AG09309 (cell line): ENCODE results near the gene GCN1.
A peak's percentile ranks its signal among the peaks of the same experiment; 100 is the strongest.
"Not testable (repeated sequence)": the region's sequence is repeated elsewhere in the genome, so short reads cannot be mapped to it uniquely, and the experiment has no call there.

Experiments used
- DNase-seq: peaks from one replicate; pipeline ENCODE4 v3.0.0-alpha.2; 2010; ENCODE audit warnings: low read depth
- H3K4me3 ChIP-seq: 2 replicates; pipeline ENCODE4 v1.5.1; 2011; ENCODE audit warnings: mild to moderate bottlenecking, low read depth, low read length, moderate library complexity; ENCODE audit not compliant: control insufficient read depth
- TF ChIP-seq, protein P1 (sequence below): IDR thresholded peaks from 2 replicates; pipeline ENCODE4 v1.5.1; 2011; ENCODE audit warnings: mild to moderate bottlenecking, low read depth, low read length, inconsistent platforms; ENCODE audit not compliant: insufficient read depth, control insufficient read depth; ENCODE audit errors: missing control alignments

Gene GCN1

DNA sequence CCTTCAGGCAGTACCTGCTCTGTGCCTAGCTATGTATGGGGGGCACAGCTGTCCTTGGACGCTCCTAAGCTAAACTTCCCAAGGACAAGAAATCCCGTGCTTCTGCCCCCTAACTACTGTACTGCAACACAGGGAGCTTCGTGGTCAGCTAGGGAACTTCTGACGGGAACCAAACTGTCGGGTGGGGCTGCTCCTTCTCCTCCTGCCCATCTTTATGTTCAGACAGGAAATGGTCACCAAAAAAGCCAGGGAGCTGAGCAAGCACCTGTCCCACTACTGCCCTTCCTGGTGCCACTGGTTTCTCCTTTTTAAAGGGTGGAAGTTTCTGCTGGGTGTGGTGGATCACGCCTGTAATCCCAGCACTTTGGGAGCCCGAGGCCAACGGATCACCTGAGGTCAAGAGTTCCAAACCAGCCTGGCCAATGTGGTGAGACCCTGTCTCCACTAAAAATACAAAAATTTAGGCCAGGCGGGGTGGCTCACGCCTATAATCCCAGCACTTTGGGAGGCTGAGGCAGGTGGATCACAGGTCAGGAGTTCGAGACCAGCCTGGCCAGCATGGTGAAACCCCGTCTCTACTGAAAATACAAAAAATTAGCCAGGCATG lies 44.4 kb upstream of the GCN1 start:
- TF ChIP-seq, protein P1, sequence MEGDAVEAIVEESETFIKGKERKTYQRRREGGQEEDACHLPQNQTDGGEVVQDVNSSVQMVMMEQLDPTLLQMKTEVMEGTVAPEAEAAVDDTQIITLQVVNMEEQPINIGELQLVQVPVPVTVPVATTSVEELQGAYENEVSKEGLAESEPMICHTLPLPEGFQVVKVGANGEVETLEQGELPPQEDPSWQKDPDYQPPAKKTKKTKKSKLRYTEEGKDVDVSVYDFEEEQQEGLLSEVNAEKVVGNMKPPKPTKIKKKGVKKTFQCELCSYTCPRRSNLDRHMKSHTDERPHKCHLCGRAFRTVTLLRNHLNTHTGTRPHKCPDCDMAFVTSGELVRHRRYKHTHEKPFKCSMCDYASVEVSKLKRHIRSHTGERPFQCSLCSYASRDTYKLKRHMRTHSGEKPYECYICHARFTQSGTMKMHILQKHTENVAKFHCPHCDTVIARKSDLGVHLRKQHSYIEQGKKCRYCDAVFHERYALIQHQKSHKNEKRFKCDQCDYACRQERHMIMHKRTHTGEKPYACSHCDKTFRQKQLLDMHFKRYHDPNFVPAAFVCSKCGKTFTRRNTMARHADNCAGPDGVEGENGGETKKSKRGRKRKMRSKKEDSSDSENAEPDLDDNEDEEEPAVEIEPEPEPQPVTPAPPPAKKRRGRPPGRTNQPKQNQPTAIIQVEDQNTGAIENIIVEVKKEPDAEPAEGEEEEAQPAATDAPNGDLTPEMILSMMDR: no peak
- DNase-seq: no peak
- no peak overlapping the region for H3K4me3 ChIP-seq

DNA sequence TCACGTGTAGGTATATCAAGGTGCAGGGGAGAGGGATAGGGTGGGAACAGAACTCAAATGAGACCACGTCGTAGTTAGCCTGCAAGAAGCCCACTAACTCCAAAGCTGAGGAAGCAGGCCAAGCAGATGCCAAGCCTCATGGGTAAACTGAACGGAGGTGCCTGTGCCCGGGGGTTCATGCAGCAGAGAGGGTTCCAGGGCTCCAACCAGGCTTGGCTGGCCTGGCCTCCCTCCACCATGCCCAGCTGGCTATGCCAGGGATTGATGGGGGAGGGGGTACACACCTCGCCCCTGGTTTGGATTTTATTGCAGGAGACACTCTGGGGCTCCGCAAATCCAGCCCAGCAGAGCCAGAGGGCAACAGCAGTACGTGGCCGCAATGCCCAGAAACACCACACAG lies 43.7 kb upstream of the GCN1 start:
- DNase-seq: no peak
- H3K4me3 ChIP-seq: no peak overlapping the region
- TF ChIP-seq, protein P1: no peak

DNA sequence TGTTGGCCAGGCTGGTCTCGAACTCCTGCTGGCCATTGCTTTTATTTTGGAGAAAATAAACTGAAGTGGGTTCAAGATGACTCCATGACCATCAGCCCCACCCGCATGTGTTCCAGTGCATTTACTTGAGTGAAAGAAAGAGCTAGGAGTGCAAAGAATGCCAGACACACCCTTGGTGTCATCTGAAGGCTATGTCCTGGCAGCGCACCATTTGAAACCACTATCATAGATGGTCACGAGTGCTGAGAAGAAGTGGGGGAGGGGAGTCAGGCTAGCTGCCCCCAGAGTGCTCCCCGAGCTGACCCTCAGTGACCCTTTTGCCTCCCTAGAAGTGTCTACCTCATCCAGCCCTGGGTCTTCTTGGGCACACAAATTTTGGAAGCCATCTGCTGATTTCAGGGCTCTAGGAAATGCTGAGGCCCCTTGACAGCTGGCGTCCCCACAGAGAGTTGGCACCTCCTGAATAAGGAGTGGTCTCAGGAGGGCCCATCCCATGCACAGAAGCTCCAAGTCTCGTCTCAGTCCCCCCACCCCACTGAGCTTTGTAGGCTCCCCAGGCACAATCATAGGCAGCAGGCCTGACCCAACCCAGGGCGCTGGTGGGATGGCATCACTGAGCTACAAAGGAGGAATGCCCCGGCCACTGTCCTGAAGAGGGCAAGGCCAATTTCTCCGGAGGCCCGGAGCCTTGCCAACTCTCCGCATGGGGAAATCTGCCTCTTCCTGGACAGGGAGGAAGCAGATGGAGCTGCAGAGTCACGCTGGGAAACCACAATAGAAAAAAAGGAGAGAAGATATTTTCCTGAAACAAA lies 43.1 kb upstream of the GCN1 start:
- H3K4me3 ChIP-seq: no peak overlapping the region; the same call in 1 of the 2 replicates
- DNase-seq: peak; percentile 45
- TF ChIP-seq, protein P1: peak; percentile 5

DNA sequence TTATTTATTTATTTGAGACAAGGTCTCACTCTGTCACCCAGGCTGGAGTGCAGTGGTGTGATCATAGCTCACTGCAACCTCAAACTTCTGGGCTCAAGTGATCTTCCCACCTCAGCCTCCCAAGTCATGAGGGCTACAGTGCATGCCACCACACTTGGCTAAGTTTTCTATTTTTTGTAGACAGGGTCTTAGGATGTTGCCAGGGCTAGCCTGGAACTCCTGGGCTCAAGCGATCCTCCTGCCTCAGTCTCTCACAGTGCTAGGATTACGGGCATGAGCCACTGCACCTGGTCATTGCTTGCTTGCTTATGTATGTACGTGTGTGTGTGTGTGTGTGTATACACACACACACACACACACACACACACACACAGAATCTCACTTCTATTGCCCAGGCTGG lies 42.3 kb upstream of the GCN1 start:
- H3K4me3 ChIP-seq, DNase-seq: not testable (repeated sequence)

DNA sequence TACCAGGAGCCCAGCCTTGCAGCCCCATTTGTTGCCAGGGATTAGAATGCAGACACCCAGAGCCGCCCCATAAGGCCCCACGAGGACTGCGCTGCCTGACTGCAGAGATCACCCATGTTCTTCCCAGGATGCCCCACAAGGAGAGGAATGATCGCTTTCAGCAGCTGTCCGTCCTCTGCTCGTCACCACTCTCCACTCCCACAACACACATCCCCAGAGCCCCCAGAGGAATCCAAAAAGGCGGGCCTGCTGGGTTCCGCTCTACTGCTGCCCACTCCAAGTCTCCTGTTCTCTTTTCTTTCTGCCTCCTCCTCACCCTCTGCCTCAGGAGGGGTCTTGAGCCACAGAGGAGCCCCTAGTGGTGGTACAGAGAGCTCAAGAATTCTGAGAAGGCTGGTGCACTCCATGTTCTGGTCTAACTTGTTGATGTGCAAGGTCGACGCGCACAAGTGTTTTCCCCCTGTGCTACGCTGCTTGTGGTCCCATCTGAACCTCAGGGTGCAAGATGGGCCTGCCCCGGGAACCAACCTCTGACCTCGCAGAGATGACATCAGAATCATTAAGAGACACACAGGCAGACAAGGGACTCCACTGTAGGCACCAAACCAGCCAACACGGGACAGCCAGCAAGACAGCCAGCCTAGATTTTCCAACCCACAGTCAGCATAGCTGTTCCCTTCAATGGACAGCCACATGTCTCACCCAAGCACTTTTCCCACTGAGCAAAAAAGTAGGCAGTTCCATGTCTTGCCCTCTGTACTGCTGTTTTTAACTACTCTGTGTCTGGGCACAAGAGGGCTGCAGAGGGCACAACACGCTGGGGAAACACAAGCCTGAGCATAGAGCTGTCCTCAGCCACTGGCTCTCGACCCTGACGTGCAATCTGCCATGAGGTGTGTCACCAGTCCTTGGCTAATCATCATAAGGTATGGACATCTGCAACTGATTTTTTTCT lies 41.1 kb upstream of the GCN1 start:
- no peak for DNase-seq
- H3K4me3 ChIP-seq: no peak overlapping the region
- TF ChIP-seq, protein P1: peak; percentile 30

DNA sequence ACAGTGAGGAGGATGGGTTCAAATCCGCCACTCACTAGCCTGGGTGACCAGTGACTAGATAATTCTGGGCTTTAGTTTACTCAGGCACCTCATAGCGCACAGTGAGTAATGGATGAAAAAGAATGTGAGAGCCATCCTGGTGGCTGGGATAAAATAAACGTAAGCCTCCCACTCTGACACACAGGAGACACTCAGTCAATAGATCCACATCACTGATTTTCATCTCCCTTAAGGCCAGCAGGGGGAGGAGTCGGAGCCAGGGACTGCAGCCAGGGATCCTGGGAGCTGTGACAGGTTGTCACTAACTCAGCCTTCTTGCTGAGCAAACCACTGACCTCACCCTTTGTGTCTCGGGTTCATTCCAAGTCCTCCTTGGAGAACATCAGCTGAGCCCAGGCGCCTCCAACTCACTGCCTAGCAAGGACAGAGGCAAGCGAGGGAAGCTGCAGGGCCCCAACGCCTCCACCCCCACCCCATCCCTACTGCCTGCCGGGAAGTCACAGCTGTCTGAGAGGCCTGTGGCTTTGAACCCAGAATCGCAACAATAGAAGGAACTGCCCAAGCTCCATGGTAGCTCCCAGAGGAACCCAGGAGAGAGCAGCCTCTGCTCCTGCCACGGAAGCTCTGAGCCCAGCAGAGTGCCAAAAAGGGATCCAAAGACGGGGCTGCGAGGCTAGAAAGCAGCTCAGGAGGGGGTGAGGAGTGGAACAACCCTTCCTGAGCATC lies 40.3 kb upstream of the GCN1 start:
- TF ChIP-seq, protein P1: peak; percentile 63
- H3K4me3 ChIP-seq: no peak overlapping the region
- DNase-seq: peak; percentile 86
